HEK293 (cell line): ENCODE results near the gene CPT1C.

Source experiments
- CTCF ChIP-seq: fragments of 450-650 bp; formaldehyde crosslinking; IDR thresholded peaks from 2 replicates; pipeline ENCODE4 v1.5.1; 2016; ENCODE audit warnings: missing biosample characterization, missing genetic modification characterization
- IKZF3 ChIP-seq: fragments of 450-650 bp; IDR thresholded peaks from 2 replicates; pipeline ENCODE4 v1.5.0; 2018; ENCODE audit warnings: missing biosample characterization, mild to moderate bottlenecking, missing genetic modification characterization, moderate library complexity
- KLF16 ChIP-seq: fragments of 450-650 bp; formaldehyde crosslinking; IDR thresholded peaks from 2 replicates; pipeline ENCODE4 v1.5.1; 2017; ENCODE audit warnings: missing biosample characterization, missing genetic modification characterization
- KLF9 ChIP-seq: fragments of 450-650 bp; formaldehyde crosslinking; IDR thresholded peaks from 2 replicates; pipeline ENCODE4 v1.5.1; 2016; ENCODE audit warnings: missing biosample characterization, missing genetic modification characterization, low read depth
- RBAK ChIP-seq: fragments of 450-650 bp; formaldehyde crosslinking; IDR thresholded peaks from 2 replicates; pipeline ENCODE4 v1.5.1; 2016; ENCODE audit warnings: missing biosample characterization, missing genetic modification characterization
- REST ChIP-seq: fragments of 450-650 bp; formaldehyde crosslinking; IDR thresholded peaks from 2 replicates; pipeline ENCODE4 v1.5.1; 2016; ENCODE audit warnings: missing biosample characterization, missing genetic modification characterization
- SP2 ChIP-seq: fragments of 450-650 bp; formaldehyde crosslinking; IDR thresholded peaks from 2 replicates; pipeline ENCODE4 v1.5.1; 2016; ENCODE audit warnings: missing biosample characterization, missing genetic modification characterization
- YY1 ChIP-seq: fragments of 450-650 bp; formaldehyde crosslinking; IDR thresholded peaks from 2 replicates; pipeline ENCODE4 v1.5.1; 2018; ENCODE audit warnings: missing biosample characterization, missing genetic modification characterization
- ZFP37 ChIP-seq: fragments of 450-650 bp; formaldehyde crosslinking; IDR thresholded peaks from 2 replicates; pipeline ENCODE4 v1.5.1; 2016; ENCODE audit warnings: missing biosample characterization, missing genetic modification characterization
- ZNF18 ChIP-seq: fragments of 450-650 bp; formaldehyde crosslinking; IDR thresholded peaks from 2 replicates; pipeline ENCODE4 v1.5.1; 2016; ENCODE audit warnings: missing biosample characterization, missing genetic modification characterization
- ZNF571 ChIP-seq: fragments of 450-650 bp; formaldehyde crosslinking; IDR thresholded peaks from 2 replicates; pipeline ENCODE4 v1.5.0; 2017; ENCODE audit warnings: missing biosample characterization, missing genetic modification characterization
- ZNF600 ChIP-seq: fragments of 450-650 bp; formaldehyde crosslinking; IDR thresholded peaks from 2 replicates; pipeline ENCODE4 v1.5.1; 2016; ENCODE audit warnings: missing biosample characterization, missing genetic modification characterization
- ZNF692 ChIP-seq: fragments of 450-650 bp; formaldehyde crosslinking; IDR thresholded peaks from 2 replicates; pipeline ENCODE4 v1.5.1; 2016; ENCODE audit warnings: missing biosample characterization, missing genetic modification characterization
- ZNF707 ChIP-seq: fragments of 450-650 bp; formaldehyde crosslinking; IDR thresholded peaks from 2 replicates; pipeline ENCODE4 v1.5.1; 2016; ENCODE audit warnings: missing biosample characterization, missing genetic modification characterization

- TF ChIP-seq RBAK (no peak), ZNF707 (tag by site-specific recombination) (no peak), CTCF (tag by site-specific recombination) (no peak), ZNF18 (tag by site-specific recombination) (no peak), ZNF571 (tag by site-specific recombination) (no peak), SP2 (no peak), ZNF692 (tag by site-specific recombination) (no peak), ZNF600 (tag by site-specific recombination) (no peak), IKZF3 (tag by site-specific recombination) (no peak), ZFP37 (no peak), KLF9 (no peak), KLF16 (tag by site-specific recombination) (no peak), REST (no peak), YY1 (tag by site-specific recombination) (no peak)
These were observed 70.9 kb downstream of the CPT1C start for GRCh38 chr19:49761625-49762311.
